Stomach (tissue), 4 donors: Measurements from ENCODE around the gene NAT16.

Experiments used
- CTCF ChIP-seq, 7 experiments: fragments of 450-650 bp in 4 of 7; fragments of 200-600 bp in 3 of 7; sonication (generic) in 3 of 7; IDR thresholded peaks; one replicate each; pipeline ENCODE4 v1.5.1; 2016 to 2019; ENCODE audit warnings: antibody characterized with exemption in 7 of 7, control low read depth in 2 of 7, mild to moderate bottlenecking in 1 of 7
- POLR2A ChIP-seq, 4 donors: fragments of 450-650 bp; IDR thresholded peaks; one replicate each; pipeline ENCODE4 v1.6.1; 2016; ENCODE audit warnings: antibody characterized with exemption in 4 of 4, control low read depth in 2 of 4, mild to moderate bottlenecking in 1 of 4, moderate library complexity in 1 of 4
- POLR2AphosphoS5 ChIP-seq, 3 donors: sonication (generic); formaldehyde crosslinking; IDR thresholded peaks; one replicate each; pipeline ENCODE4 v1.6.1; 2016; ENCODE audit warnings: antibody characterized with exemption in 3 of 3

- TF ChIP-seq CTCF (IDR thresholded peaks at IDR 0.05) (no peak), POLR2AphosphoS5 (IDR thresholded peaks at IDR 0.05) (peak in 1 of 3 donors; percentile 16), POLR2A (IDR thresholded peaks at IDR 0.05) (no peak)
These were observed 55.6 kb downstream of the NAT16 start for GRCh38 chr7:101124376-101125056.
